GM18858 (cell line): ENCODE data around the gene DPEP2NB.
A peak's percentile ranks its signal among the peaks of the same experiment; 100 is the strongest.
"Not testable (repeated sequence)": the region's sequence is repeated elsewhere in the genome, so short reads cannot be mapped to it uniquely, and the experiment has no call there.

ENCODE experiments used
- ATAC-seq: cut with Tn5 transposase; IDR thresholded peaks from one replicate; pipeline ENCODE4 v1.9.1; 2021; ENCODE audit not compliant: unreplicated experiment

DPEP2NB gene

GRCh38 chr16:67987460-67988160, 28.1 kb downstream of the DPEP2NB start:
- ATAC-seq: no peak

- no peak for ATAC-seq
Measured at GRCh38 chr16:67986949-67987348, 28.8 kb downstream of the DPEP2NB start.

GRCh38 chr16:67982011-67982696, 33.6 kb downstream of the DPEP2NB start:
- ATAC-seq: no peak

- no peak for ATAC-seq
Measured at GRCh38 chr16:67979955-67980678, 35.6 kb downstream of the DPEP2NB start, which contains the start of gene DPEP3. Gene DPEP3 (minus strand): TSS chr16:67980499. CDS start chr16:67980380, 119 bp downstream.

- no peak for ATAC-seq
Measured at GRCh38 chr16:67977469-67978227, 38.1 kb downstream of the DPEP2NB start.

- no peak for ATAC-seq
Measured at GRCh38 chr16:67977005-67977404, 38.7 kb downstream of the DPEP2NB start.

- no peak for ATAC-seq
Measured at GRCh38 chr16:67976205-67976604, 39.5 kb downstream of the DPEP2NB start.

- no peak for ATAC-seq
Measured at GRCh38 chr16:67975321-67976105, 40.2 kb downstream of the DPEP2NB start.

- ATAC-seq: not testable (repeated sequence)
Measured at GRCh38 chr16:67972285-67972684, 43.4 kb downstream of the DPEP2NB start.

GRCh38 chr16:67971111-67971510, 44.6 kb downstream of the DPEP2NB start:
- ATAC-seq: no peak

GRCh38 chr16:67969254-67970039, 46.3 kb downstream of the DPEP2NB start:
- ATAC-seq: no peak

GRCh38 chr16:67968400-67969253, 47.1 kb downstream of the DPEP2NB start, which contains the start of gene SLC12A4:
Gene SLC12A4 (minus strand): TSS chr16:67968637. CDS start chr16:67968553, 84 bp downstream.
- peak; percentile 67 for ATAC-seq

GRCh38 chr16:67967958-67968399, 47.7 kb downstream of the DPEP2NB start:
- peak; percentile 11 for ATAC-seq

GRCh38 chr16:67967183-67967957, 48.3 kb downstream of the DPEP2NB start:
- no peak for ATAC-seq

GRCh38 chr16:67966549-67967182, 49.0 kb downstream of the DPEP2NB start:
- no peak for ATAC-seq

GRCh38 chr16:67965668-67966548, 49.8 kb downstream of the DPEP2NB start:
- no peak for ATAC-seq
